ENCODE measurements around the gene SLC12A5.

Gene SLC12A5

DNA sequence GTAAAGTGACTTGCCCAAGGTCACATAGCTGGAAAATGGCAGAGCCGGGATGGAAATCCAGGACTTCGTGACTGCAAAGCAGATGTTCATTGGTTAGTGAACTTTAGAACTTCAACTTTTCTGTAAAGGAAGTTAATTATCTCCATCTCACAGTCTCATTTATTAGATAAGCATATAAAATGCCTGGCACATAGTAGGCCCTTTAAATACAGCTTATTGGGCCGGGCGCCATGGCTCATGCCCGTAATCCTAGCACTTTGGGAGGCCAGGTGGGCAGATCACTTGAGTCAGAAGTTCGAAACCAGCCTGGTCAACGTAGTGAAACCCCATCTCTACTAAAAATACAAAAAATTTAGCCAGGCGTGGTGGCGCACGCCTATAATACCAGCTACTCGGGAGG is 22.1 kb upstream of the SLC12A5 start:
- TF ChIP-seq, protein P1, sequence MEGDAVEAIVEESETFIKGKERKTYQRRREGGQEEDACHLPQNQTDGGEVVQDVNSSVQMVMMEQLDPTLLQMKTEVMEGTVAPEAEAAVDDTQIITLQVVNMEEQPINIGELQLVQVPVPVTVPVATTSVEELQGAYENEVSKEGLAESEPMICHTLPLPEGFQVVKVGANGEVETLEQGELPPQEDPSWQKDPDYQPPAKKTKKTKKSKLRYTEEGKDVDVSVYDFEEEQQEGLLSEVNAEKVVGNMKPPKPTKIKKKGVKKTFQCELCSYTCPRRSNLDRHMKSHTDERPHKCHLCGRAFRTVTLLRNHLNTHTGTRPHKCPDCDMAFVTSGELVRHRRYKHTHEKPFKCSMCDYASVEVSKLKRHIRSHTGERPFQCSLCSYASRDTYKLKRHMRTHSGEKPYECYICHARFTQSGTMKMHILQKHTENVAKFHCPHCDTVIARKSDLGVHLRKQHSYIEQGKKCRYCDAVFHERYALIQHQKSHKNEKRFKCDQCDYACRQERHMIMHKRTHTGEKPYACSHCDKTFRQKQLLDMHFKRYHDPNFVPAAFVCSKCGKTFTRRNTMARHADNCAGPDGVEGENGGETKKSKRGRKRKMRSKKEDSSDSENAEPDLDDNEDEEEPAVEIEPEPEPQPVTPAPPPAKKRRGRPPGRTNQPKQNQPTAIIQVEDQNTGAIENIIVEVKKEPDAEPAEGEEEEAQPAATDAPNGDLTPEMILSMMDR (IDR thresholded peaks at IDR 0.05; ENCODE audit: insufficient read depth, low read depth, low read length, missing control alignments) = no peak
- H3K4me3 ChIP-seq (ENCODE audit: low read depth, low read length) = no peak overlapping the region
- DNase-seq (ENCODE audit: low read depth) = no peak

DNA sequence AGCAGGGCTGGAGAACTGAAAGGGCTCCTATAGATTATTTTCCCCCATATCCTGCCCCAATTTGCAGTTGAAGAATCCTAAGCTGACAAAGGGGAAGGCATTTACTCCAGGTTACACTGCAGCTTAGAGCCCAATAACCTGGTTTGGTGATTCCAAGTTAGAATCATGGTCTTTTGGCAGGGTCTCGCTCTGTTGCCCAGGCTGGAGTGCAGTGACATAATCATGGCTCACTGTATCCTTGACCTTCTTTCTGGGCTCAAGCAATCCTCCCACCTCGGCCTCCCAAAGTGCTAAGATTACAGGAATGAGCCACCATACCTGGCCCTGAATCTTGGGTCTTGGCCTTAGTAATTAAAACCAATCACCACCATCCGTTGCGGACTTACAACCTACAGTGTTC is 21.3 kb upstream of the SLC12A5 start:
- TF ChIP-seq, protein P1 (IDR thresholded peaks at IDR 0.05; ENCODE audit: insufficient read depth, low read depth, low read length, missing control alignments) = no peak
- DNase-seq (ENCODE audit: low read depth) = no peak
- H3K4me3 ChIP-seq (ENCODE audit: low read depth, low read length) = no peak overlapping the region

DNA sequence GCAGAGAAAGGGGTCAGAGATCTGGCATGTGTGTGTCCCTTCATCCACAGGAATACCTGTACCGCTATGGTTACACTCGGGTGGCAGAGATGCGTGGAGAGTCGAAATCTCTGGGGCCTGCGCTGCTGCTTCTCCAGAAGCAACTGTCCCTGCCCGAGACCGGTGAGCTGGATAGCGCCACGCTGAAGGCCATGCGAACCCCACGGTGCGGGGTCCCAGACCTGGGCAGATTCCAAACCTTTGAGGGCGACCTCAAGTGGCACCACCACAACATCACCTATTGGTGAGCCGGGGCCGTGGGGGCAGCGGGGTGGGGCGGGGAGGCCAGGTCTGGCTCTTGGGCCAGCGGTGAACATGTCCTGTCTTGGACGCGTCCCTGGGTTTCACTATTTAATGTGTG is 19.2 kb upstream of the SLC12A5 start:
- no peak overlapping the region for H3K4me3 ChIP-seq (ENCODE audit: low read depth, low read length)
- DNase-seq (ENCODE audit: low read depth) = no peak

DNA sequence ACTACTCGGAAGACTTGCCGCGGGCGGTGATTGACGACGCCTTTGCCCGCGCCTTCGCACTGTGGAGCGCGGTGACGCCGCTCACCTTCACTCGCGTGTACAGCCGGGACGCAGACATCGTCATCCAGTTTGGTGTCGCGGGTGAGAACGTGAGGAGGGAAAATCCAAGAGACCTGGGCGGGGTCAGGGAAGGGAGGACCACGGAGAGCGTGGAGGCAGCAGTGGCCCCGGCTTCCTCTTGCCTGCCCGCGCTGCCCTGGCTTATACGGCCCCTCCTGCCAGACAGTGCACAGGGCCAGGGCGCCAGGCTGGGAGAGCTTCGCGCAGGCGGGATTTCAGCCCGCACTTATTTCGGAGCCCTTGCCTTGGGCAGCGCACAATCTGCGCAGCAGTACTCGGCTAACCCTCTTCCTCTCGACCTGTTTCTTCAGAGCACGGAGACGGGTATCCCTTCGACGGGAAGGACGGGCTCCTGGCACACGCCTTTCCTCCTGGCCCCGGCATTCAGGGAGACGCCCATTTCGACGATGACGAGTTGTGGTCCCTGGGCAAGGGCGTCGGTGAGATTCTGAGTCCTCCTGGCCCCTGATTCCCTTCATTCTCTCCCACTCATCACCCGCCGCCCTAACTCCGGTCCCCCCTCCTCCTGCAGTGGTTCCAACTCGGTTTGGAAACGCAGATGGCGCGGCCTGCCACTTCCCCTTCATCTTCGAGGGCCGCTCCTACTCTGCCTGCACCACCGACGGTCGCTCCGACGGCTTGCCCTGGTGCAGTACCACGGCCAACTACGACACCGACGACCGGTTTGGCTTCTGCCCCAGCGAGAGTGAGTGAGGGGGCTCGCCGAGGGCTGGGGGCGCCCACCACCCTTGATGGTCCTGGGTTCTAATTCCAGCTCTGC is 18.3 kb upstream of the SLC12A5 start:
- TF ChIP-seq, protein P1 (IDR thresholded peaks at IDR 0.05; ENCODE audit: insufficient read depth, low read depth, low read length, missing control alignments) = no peak
- no peak overlapping the region for H3K4me3 ChIP-seq (ENCODE audit: low read depth, low read length)
- no peak for DNase-seq (ENCODE audit: low read depth)

More for the DNA sequence above, 19.2 kb upstream of the SLC12A5 start:
- TF ChIP-seq, protein P1 (IDR thresholded peaks at IDR 0.05; ENCODE audit: insufficient read depth, low read depth, low read length, missing control alignments) = no peak

DNA sequence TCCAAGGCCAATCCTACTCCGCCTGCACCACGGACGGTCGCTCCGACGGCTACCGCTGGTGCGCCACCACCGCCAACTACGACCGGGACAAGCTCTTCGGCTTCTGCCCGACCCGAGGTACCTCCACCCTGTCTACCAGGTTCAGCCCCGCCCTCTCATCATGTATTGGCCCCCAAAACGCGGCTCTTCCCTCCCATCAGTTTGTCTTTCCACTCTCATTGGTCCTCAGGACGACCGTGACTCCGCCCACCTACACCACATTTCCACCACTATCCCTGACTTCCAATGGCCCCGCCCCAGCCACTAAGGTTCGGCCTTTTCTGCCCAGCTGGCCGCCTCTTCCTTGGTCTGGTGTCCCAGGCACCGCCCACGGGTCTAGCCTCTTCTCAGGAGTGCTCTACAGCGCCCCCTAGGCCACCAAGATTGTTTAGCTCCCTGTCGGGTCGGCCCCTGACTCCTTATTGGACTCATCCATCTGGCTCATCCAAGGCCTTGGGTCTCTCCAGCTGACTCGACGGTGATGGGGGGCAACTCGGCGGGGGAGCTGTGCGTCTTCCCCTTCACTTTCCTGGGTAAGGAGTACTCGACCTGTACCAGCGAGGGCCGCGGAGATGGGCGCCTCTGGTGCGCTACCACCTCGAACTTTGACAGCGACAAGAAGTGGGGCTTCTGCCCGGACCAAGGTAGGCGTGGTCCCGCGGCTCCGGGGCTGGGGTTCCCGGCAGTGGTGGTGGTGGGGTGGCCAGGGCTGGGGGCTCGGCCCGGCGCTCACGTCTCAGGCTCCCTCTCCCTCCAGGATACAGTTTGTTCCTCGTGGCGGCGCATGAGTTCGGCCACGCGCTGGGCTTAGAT is 17.2 kb upstream of the SLC12A5 start:
- H3K4me3 ChIP-seq (ENCODE audit: low read depth, low read length) = no peak overlapping the region
- peak; percentile 65 for DNase-seq (ENCODE audit: low read depth)
- TF ChIP-seq, protein P1 (IDR thresholded peaks at IDR 0.05; ENCODE audit: insufficient read depth, low read depth, low read length, missing control alignments) = peak; percentile 44

DNA sequence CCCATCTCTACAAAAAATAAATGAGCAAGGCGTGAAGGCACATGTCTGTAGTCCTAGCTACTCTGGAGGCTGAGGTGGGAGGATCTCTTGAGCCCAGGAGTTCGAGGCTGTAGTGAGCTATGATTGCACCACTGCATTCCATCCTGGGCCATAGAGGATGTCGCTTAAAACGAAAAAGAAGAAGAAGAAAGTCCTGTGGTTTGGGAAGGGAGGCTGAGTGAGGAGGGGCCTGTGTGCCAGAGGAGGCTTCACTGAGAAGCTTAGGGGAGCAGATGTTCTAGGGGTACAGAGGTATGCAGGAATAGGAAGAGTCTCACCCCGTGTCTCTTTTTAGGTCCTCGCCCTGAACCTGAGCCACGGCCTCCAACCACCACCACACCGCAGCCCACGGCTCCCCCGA is 16.1 kb upstream of the SLC12A5 start:
- DNase-seq (ENCODE audit: low read depth) = no peak
- TF ChIP-seq, protein P1 (IDR thresholded peaks at IDR 0.05; ENCODE audit: insufficient read depth, low read depth, low read length, missing control alignments) = no peak
- H3K4me3 ChIP-seq (ENCODE audit: low read depth, low read length) = no peak overlapping the region
